Breast epithelium (tissue), 4 donors: ENCODE data around the gene NRCAM. TPM values are rescaled to one million over a fixed set of nuclear protein-coding genes. Genes with fewer than 3 reads are reported as not detected.
"Not testable (repeated sequence)": the region's sequence is repeated elsewhere in the genome, so short reads cannot be mapped to it uniquely, and the experiment has no call there.

Source experiments
- DNase-seq, 2 donors: peaks; one replicate each; pipeline ENCODE4 v3.0.0-alpha.2; 2019; ENCODE audit warnings: low spot score in 2 of 2
- H3K27ac ChIP-seq, 2 donors: fragments of 200-600 bp; sonication (generic) in 1 of 2; one replicate each; pipeline ENCODE4 v1.5.1; 2016 to 2019; ENCODE audit warnings: mild to moderate bottlenecking in 1 of 2
- H3K27me3 ChIP-seq, 2 donors: fragments of 200-600 bp; sonication (generic) in 1 of 2; one replicate each; pipeline versions ENCODE4 v1.5.1 to v1.6.0; 2017 to 2019; ENCODE audit warnings: control low read depth in 1 of 2, mild to moderate bottlenecking in 1 of 2
- H3K36me3 ChIP-seq: fragments of 200-600 bp; one replicate; pipeline ENCODE4 v1.5.1; 2019
- H3K4me1 ChIP-seq, 2 donors: fragments of 200-600 bp; sonication (generic); one replicate each; pipeline ENCODE4 v1.5.1; 2016 to 2019; ENCODE audit warnings: control low read depth in 1 of 2
- H3K4me3 ChIP-seq, 3 donors: fragments of 200-600 bp; sonication (generic); 1 replicate in 2 of 3; 2 replicates in 1 of 3; pipeline ENCODE4 v1.5.1; 2016 to 2019; ENCODE audit warnings: mild to moderate bottlenecking in 3 of 3, moderate library complexity in 2 of 3
- H3K9me3 ChIP-seq, 2 donors: fragments of 200-600 bp; sonication (generic) in 1 of 2; one replicate each; pipeline ENCODE4 v1.5.1; 2016 to 2019; ENCODE audit warnings: control low read depth in 1 of 2
- CTCF ChIP-seq, 3 donors: fragments of 450-650 bp; IDR thresholded peaks; one replicate each; pipeline ENCODE4 v1.5.1; 2016 to 2017; ENCODE audit warnings: antibody characterized with exemption in 3 of 3, mild to moderate bottlenecking in 3 of 3, moderate library complexity in 3 of 3
- POLR2A ChIP-seq: fragments of 450-650 bp; IDR thresholded peaks from one replicate; pipeline ENCODE4 v1.6.1; 2016; ENCODE audit warnings: antibody characterized with exemption, mild to moderate bottlenecking, moderate library complexity
- POLR2AphosphoS5 ChIP-seq, 3 donors: sonication (generic); formaldehyde crosslinking; IDR thresholded peaks; one replicate each; pipeline ENCODE4 v1.6.1; 2017; ENCODE audit warnings: antibody characterized with exemption in 3 of 3
- intact Hi-C: fragments of 100-400 bp; cut with DNase I; formaldehyde crosslinking; loops from one replicate; pipeline ENCODE4 v1.15.1; 2023; ENCODE audit warnings: low total_unique reads
- total RNA-seq, 3 donors: library from RNA; depleted of rRNA; stranded (reverse); fragments of >200 nt; gene quantifications; one replicate each; pipeline ENCODE4 v1.1.0, GENCODE V29; 2016

NRCAM gene
- total RNA-seq, 3 donors from 2014 or later: 3.3 to 62.4 (median 4.2) TPM

- Histone ChIP-seq H3K27ac (no peak overlapping the region), H3K4me1 (no peaks in the 10 kb centered on the region), H3K9me3 (no peaks in the 10 kb centered on the region), H3K4me3 (no peak overlapping the region), H3K36me3 (no peaks in the 10 kb centered on the region), H3K27me3 (no peaks in the 10 kb centered on the region)
- DNase-seq: no peak
- TF ChIP-seq POLR2A (no peak), POLR2AphosphoS5 (IDR thresholded peaks at IDR 0.05) (no peak), CTCF (IDR thresholded peaks at IDR 0.05) (no peak)
- intact Hi-C loops: no loop called here
These were observed 107.3 kb downstream of the NRCAM start for GRCh38 chr7:108348913-108349312.

DNA sequence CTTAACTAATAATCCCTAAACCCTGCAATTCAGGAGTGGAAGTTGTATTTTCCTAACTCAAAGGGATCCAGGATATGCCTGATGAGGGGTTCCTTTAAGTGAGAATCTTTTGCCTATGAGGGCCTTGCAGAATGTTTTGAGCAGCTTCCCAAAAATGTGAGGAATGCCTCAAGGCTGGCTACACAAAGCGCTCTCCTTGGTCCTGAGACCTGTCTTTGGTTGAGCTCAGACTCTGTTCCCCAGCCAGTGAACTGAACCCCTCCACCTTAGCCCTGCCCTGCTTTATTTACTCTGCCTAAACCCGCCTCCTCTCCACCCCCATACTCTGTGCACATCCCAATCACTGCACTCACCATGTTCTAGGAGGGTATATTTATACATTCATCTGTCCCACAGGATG lies 108.6 kb downstream of the NRCAM start:
- Histone ChIP-seq H3K36me3 (no peaks in the 10 kb centered on the region), H3K27me3 (no peaks in the 10 kb centered on the region), H3K4me3 (no peak overlapping the region), H3K27ac (no peak overlapping the region), H3K4me1 (no peaks in the 10 kb centered on the region), H3K9me3 (no peaks in the 10 kb centered on the region)
- DNase-seq: no peak
- intact Hi-C loops: no loop called here
- TF ChIP-seq POLR2AphosphoS5 (IDR thresholded peaks at IDR 0.05) (no peak), CTCF (IDR thresholded peaks at IDR 0.05) (no peak), POLR2A (no peak)

GRCh38 chr7:108345710-108346336 lies 110.4 kb downstream of the NRCAM start:
- no peak for DNase-seq
- Histone ChIP-seq H3K27ac (no peak overlapping the region), H3K4me1 (no peaks in the 10 kb centered on the region), H3K9me3 (no peaks in the 10 kb centered on the region), H3K4me3 (no peak overlapping the region), H3K27me3 (no peaks in the 10 kb centered on the region), H3K36me3 (no peaks in the 10 kb centered on the region)
- TF ChIP-seq POLR2A (no peak), CTCF (IDR thresholded peaks at IDR 0.05) (no peak), POLR2AphosphoS5 (IDR thresholded peaks at IDR 0.05) (no peak)
- intact Hi-C loops: no loop called here

GRCh38 chr7:108340856-108341411 lies 115.3 kb downstream of the NRCAM start:
- TF ChIP-seq POLR2A: no peak
- H3K27ac ChIP-seq: no peak overlapping the region
- no peaks in the 10 kb centered on the region for H3K36me3 ChIP-seq
- no peaks in the 10 kb centered on the region for H3K4me1 ChIP-seq
- H3K27me3 ChIP-seq: no peaks in the 10 kb centered on the region
- no peaks in the 10 kb centered on the region for H3K9me3 ChIP-seq
- H3K4me3 ChIP-seq: no peak overlapping the region
- intact Hi-C loops: no loop called here
- no peak for DNase-seq

GRCh38 chr7:108340406-108340805 lies 115.8 kb downstream of the NRCAM start:
- H3K27ac ChIP-seq, H3K27me3 ChIP-seq, H3K4me1 ChIP-seq, H3K36me3 ChIP-seq, intact Hi-C loops, DNase-seq, H3K9me3 ChIP-seq, H3K4me3 ChIP-seq: not testable (repeated sequence)

DNA sequence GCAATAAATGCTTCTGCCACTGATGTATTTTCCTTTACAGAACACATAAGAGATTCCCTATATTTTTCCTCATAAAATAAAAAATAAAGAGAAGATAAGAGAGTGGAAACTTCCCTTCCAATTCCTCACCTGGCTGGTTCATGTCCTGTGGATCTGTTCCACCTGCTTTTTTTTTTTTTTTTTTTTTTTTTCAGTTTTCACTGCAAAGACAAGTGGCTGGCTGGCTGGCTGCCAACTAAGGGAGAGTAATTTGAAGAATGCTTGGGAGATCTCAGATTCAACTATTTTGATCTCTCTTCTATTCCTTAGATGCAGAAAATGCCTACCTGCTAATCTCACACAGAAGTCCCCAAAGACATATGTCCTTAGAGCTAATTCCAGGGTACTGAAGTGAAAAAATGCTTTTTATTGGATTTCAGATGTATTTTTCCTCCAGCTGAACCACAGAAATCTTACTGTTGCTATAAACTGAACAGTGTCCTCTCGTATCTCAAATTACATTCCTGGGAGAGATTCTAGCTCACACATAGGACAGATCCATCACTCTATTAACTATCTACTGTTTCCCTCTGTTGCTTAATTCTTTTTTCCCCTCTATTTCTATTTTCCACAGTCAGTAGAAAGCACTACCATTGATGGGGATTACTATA lies 120.8 kb downstream of the NRCAM start:
- Histone ChIP-seq H3K4me3 (no peak overlapping the region), H3K36me3 (no peaks in the 10 kb centered on the region), H3K4me1 (no peaks in the 10 kb centered on the region), H3K9me3 (no peaks in the 10 kb centered on the region), H3K27ac (no peak overlapping the region), H3K27me3 (no peaks in the 10 kb centered on the region)
- DNase-seq: peak in 1 of 2 donors; percentile 22
- intact Hi-C loops: no loop called here
- TF ChIP-seq POLR2AphosphoS5 (IDR thresholded peaks at IDR 0.05) (no peak), POLR2A (no peak)
